ENCODE data around the gene COX8A. TPM values are rescaled to one million over a fixed set of nuclear protein-coding genes. Genes with fewer than 3 reads are reported as not detected.

Gene COX8A
- total and polyA plus RNA-seq, 4 donors = 149 to 779 (median 514) TPM

GRCh38 chr11:63945477-63946163 lies 28.8 kb upstream of the COX8A start:
- DNase-seq (peak; percentile 82 to 90 (median 88)), ATAC-seq (ENCODE audit: insufficient read depth, low FRiP score) (peak; percentile 79)
- no peak overlapping the region for H3K4me3 ChIP-seq
- H3K27ac ChIP-seq (ENCODE audit: low read depth in 1 of 2, low read length in 1 of 2) = peak overlapping the region; percentile 15 to 63
- H3K27me3 ChIP-seq (ENCODE audit: control insufficient read depth in 3 of 3, insufficient read depth in 3 of 3, low read length in 2 of 3) = no peaks in the 10 kb centered on the region
- H3K9me3 ChIP-seq (ENCODE audit: control insufficient read depth in 4 of 4, insufficient read depth in 3 of 4, low read length in 3 of 4) = no peaks in the 10 kb centered on the region
- H3K9ac ChIP-seq (ENCODE audit: insufficient read depth in 1 of 2, low read length in 2 of 2) = peak overlapping the region in 1 of 2 donors; percentile 17
- 51 to 56% methylated on average over 14 of the region's 14 CpGs for WGBS, 2 donors
- peaks cover 0 to 10% (median under 1%) of the 10 kb centered on the region in 5 donors for H3K4me1 ChIP-seq (ENCODE audit: control insufficient read depth in 5 of 5, insufficient read depth in 5 of 5, low read length in 5 of 5)
- H3K36me3 ChIP-seq (ENCODE audit: control insufficient read depth in 4 of 4, insufficient read depth in 4 of 4, low read length in 4 of 4) = peaks cover 2 to 11% (median 3%) of the 10 kb centered on the region in 4 donors
- TF ChIP-seq CTCF (IDR thresholded peaks at IDR 0.05; ENCODE audit: control extremely low read depth, extremely low read depth) = peak; percentile 77

GRCh38 chr11:63951779-63952536 lies 22.5 kb upstream of the COX8A start:
- Histone ChIP-seq H3K27me3 (ENCODE audit: control insufficient read depth in 3 of 3, insufficient read depth in 3 of 3, low read length in 2 of 3) (no peaks in the 10 kb centered on the region), H3K36me3 (ENCODE audit: control insufficient read depth in 4 of 4, insufficient read depth in 4 of 4, low read length in 4 of 4) (peaks cover 8 to 28% (median 24%) of the 10 kb centered on the region in 4 donors), H3K27ac (ENCODE audit: low read depth in 1 of 2, low read length in 1 of 2) (no peak overlapping the region), H3K9ac (ENCODE audit: insufficient read depth in 1 of 2, low read length in 2 of 2) (no peak overlapping the region), H3K4me3 (no peak overlapping the region), H3K4me1 (ENCODE audit: control insufficient read depth in 5 of 5, insufficient read depth in 5 of 5, low read length in 5 of 5) (no peaks in the 10 kb centered on the region), H3K9me3 (ENCODE audit: control insufficient read depth in 4 of 4, insufficient read depth in 3 of 4, low read length in 3 of 4) (peaks cover 0 to 2% (median 0%) of the 10 kb centered on the region in 4 donors)
- no peak for TF ChIP-seq CTCF (IDR thresholded peaks at IDR 0.05; ENCODE audit: control extremely low read depth, extremely low read depth)
- no peak for ATAC-seq (ENCODE audit: insufficient read depth, low FRiP score)
- 61 to 77% methylated on average over 20 of the region's 20 CpGs for WGBS, 2 donors
- DNase-seq = no peak

GRCh38 chr11:63952570-63952969 lies 21.9 kb upstream of the COX8A start:
- 97 to 99% methylated on average over 4 of the region's 4 CpGs for WGBS, 2 donors
- peaks cover 8 to 28% (median 24%) of the 10 kb centered on the region in 4 donors for H3K36me3 ChIP-seq (ENCODE audit: control insufficient read depth in 4 of 4, insufficient read depth in 4 of 4, low read length in 4 of 4)

More at GRCh38 chr11:63952570-63952969, 21.9 kb upstream of the COX8A start:
- no peak for TF ChIP-seq CTCF (IDR thresholded peaks at IDR 0.05; ENCODE audit: control extremely low read depth, extremely low read depth)
- no peak for DNase-seq
- no peak for ATAC-seq (ENCODE audit: insufficient read depth, low FRiP score)
- Histone ChIP-seq H3K4me3 (no peak overlapping the region), H3K9me3 (ENCODE audit: control insufficient read depth in 4 of 4, insufficient read depth in 3 of 4, low read length in 3 of 4) (peaks cover 0 to 2% (median 0%) of the 10 kb centered on the region in 4 donors), H3K4me1 (ENCODE audit: control insufficient read depth in 5 of 5, insufficient read depth in 5 of 5, low read length in 5 of 5) (no peaks in the 10 kb centered on the region), H3K9ac (ENCODE audit: insufficient read depth in 1 of 2, low read length in 2 of 2) (no peak overlapping the region), H3K27ac (ENCODE audit: low read depth in 1 of 2, low read length in 1 of 2) (no peak overlapping the region), H3K27me3 (ENCODE audit: control insufficient read depth in 3 of 3, insufficient read depth in 3 of 3, low read length in 2 of 3) (no peaks in the 10 kb centered on the region)

Measured in lung (tissue), 12 donors.